ENCODE data around the gene LACC1. TPM values are rescaled to one million over a fixed set of nuclear protein-coding genes. Genes with fewer than 3 reads are reported as not detected.
A peak's percentile ranks its signal among the peaks of the same experiment; 100 is the strongest.

LACC1 gene
- total and polyA plus RNA-seq, 10 of the 15 experiments (the other 5 are each of a cell fraction or from before 2014, with no cell fraction given): 0.03 to 3.7 (median 3.0) TPM

GRCh38 chr13:43878892-43879754 is 581 bp upstream of the LACC1 start, which contains the start of gene CCDC122 (continued):
- TF ChIP-seq FOS (IDR thresholded peaks at IDR 0.05; ENCODE audit: borderline replicate concordance, extremely low read depth, insufficient read length) (no peak), IKZF1 (conservative IDR thresholded peaks at IDR 0.05) (peak; percentile 54), STAT1 (conservative IDR thresholded peaks at IDR 0.05) (no peak), MEF2A (IDR thresholded peaks at IDR 0.05; ENCODE audit: insufficient read depth, low read depth, low read length) (0 out of 2 replicates have a peak, but pooled peaks have one; percentile 9), POLR2AphosphoS5 (IDR thresholded peaks at IDR 0.05; ENCODE audit: low read length) (peak; percentile 63), YY1 (IDR thresholded peaks at IDR 0.05; ENCODE audit: low read depth, low read length) (0 out of 2 replicates have a peak, but pooled peaks have one; percentile 32), NR2C1 (IDR thresholded peaks at IDR 0.05) (no peak), CHD2 (IDR thresholded peaks at IDR 0.05; ENCODE audit: borderline replicate concordance, low read depth, low read length) (0 out of 2 replicates have a peak, but pooled peaks have one; percentile 15), BRCA1 (IDR thresholded peaks at IDR 0.05; ENCODE audit: low read depth, low read length) (no peak), SIX5 (IDR thresholded peaks at IDR 0.05; ENCODE audit: low read depth, low read length, severe bottlenecking) (no peak), RUNX3 (IDR thresholded peaks at IDR 0.05; ENCODE audit: low read length) (peak; percentile 88), RELA (IDR thresholded peaks at IDR 0.05; ENCODE audit: borderline replicate concordance, partially characterized antibody) (peak; percentile 8), BCL3 (IDR thresholded peaks at IDR 0.05; ENCODE audit: borderline replicate concordance, insufficient read depth, low read depth, low read length, poor library complexity, severe bottlenecking) (peak; percentile 25), ZNF207 (IDR thresholded peaks at IDR 0.05; ENCODE audit: borderline replicate concordance) (no peak), IKZF2 (IDR thresholded peaks at IDR 0.05) (peak; percentile 23 to 43; a peak in 2 of 4 replicates), TARDBP (IDR thresholded peaks at IDR 0.05; ENCODE audit: borderline replicate concordance) (no peak), PAX5 (IDR thresholded peaks at IDR 0.05; ENCODE audit: borderline replicate concordance, low read depth, low read length) (peak; percentile 42; the same call in 1 of the 2 replicates), CBFB (IDR thresholded peaks at IDR 0.05; ENCODE audit: low read depth) (0 out of 2 replicates have a peak, but pooled peaks have one; percentile 41), CREM (IDR thresholded peaks at IDR 0.05; ENCODE audit: low read depth) (0 out of 2 replicates have a peak, but pooled peaks have one; percentile 17), TCF3 (IDR thresholded peaks at IDR 0.05; ENCODE audit: borderline replicate concordance, insufficient read depth, low read depth, low read length) (0 out of 2 replicates have a peak, but pooled peaks have one; percentile 8), ZBTB4 (CRISPR knock-in tag; IDR thresholded peaks at IDR 0.05) (no peak)
- TF ChIP-seq, protein P1, sequence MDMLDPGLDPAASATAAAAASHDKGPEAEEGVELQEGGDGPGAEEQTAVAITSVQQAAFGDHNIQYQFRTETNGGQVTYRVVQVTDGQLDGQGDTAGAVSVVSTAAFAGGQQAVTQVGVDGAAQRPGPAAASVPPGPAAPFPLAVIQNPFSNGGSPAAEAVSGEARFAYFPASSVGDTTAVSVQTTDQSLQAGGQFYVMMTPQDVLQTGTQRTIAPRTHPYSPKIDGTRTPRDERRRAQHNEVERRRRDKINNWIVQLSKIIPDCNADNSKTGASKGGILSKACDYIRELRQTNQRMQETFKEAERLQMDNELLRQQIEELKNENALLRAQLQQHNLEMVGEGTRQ (IDR thresholded peaks at IDR 0.05; ENCODE audit: borderline replicate concordance, low read depth, low read length): no peak
- TF ChIP-seq, protein P2, sequence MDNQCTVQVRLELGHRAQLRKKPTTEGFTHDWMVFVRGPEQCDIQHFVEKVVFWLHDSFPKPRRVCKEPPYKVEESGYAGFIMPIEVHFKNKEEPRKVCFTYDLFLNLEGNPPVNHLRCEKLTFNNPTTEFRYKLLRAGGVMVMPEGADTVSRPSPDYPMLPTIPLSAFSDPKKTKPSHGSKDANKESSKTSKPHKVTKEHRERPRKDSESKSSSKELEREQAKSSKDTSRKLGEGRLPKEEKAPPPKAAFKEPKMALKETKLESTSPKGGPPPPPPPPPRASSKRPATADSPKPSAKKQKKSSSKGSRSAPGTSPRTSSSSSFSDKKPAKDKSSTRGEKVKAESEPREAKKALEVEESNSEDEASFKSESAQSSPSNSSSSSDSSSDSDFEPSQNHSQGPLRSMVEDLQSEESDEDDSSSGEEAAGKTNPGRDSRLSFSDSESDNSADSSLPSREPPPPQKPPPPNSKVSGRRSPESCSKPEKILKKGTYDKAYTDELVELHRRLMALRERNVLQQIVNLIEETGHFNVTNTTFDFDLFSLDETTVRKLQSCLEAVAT (IDR thresholded peaks at IDR 0.05): no peak

All from GM12878 (cell line).